HUES6 (cell line): ENCODE results near the gene CAPS.
"Not testable (repeated sequence)": the region's sequence is repeated elsewhere in the genome, so short reads cannot be mapped to it uniquely, and the experiment has no call there.

Experiments used
- H3K27ac ChIP-seq: 2 replicates; pipeline ENCODE4 v1.7.0; 2013; ENCODE audit warnings: low read depth, mild to moderate bottlenecking, low read length, inconsistent platforms
- H3K27me3 ChIP-seq: 2 replicates; pipeline ENCODE4 v1.6.1; 2013; ENCODE audit warnings: low read length; ENCODE audit not compliant: control insufficient read depth, insufficient read depth
- H3K36me3 ChIP-seq: 2 replicates; pipeline ENCODE4 v1.6.1; 2013; ENCODE audit warnings: low read length; ENCODE audit not compliant: control insufficient read depth, insufficient read depth
- H3K4me1 ChIP-seq: 2 replicates; pipeline ENCODE4 v1.6.1; 2013; ENCODE audit warnings: low read length; ENCODE audit not compliant: control insufficient read depth, insufficient read depth
- H3K4me3 ChIP-seq: 2 replicates; pipeline ENCODE4 v1.5.1; 2013; ENCODE audit warnings: low read depth, low read length
- H3K9ac ChIP-seq: one replicate; pipeline ENCODE4 v1.6.1; 2013; ENCODE audit warnings: mild to moderate bottlenecking, low read length
- H3K9me3 ChIP-seq: 2 replicates; pipeline ENCODE4 v1.6.1; 2013; ENCODE audit warnings: low read depth, low read length; ENCODE audit not compliant: control insufficient read depth, insufficient read depth

Gene CAPS

DNA sequence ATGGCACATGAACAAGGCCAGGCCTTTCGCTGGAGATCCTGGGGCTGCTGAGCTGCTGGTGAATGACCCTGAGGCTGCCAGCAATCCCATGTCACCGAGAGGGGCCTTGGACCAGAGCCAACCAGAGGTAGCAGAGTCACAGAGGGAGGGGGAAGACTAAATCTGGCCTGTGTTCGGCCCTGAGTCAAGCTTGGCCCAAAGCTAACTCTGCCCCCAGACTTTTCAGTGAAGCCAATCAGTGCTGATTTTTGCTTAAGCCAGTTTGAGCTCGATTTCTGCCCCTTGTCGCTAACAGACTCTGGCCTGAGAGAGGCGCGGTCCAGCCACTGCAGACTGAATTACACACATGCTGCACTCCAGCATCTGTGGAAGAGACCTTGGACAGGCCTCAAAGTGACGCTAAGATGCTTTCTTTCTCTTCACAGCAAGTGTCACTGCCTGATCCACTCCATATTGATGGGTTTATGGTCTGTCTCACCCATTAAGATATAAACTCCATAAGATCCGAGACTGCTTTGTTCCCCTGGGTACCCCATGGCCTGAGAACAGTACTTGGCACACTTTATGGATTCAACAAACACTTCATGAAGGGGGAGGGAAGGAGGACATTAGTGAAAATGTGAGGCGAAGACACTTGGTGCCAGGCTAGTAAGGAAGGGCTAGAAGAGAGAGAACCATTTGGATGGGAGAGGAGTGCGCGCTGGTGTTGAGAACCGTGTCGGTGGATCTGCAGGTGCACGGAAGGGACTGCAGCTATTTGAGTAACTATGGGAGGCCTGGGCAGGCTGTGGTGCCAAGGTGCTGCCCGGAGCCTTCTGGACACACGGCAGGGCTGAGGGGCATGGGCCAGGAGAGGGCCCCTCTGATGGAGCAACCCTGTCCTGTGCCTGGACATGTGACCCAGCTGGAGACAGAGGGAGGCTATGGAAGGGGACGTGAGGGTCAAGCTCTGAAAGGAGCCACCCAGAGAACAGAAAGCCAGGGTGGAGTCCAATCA is 46.2 kb downstream of the CAPS start:
- Histone ChIP-seq H3K4me1 (peaks cover 69% of the 10 kb centered on the region), H3K9ac (no peak overlapping the region), H3K4me3 (no peak overlapping the region), H3K27me3 (no peaks in the 10 kb centered on the region), H3K27ac (no peak overlapping the region), H3K36me3 (no peaks in the 10 kb centered on the region), H3K9me3 (no peaks in the 10 kb centered on the region)

DNA sequence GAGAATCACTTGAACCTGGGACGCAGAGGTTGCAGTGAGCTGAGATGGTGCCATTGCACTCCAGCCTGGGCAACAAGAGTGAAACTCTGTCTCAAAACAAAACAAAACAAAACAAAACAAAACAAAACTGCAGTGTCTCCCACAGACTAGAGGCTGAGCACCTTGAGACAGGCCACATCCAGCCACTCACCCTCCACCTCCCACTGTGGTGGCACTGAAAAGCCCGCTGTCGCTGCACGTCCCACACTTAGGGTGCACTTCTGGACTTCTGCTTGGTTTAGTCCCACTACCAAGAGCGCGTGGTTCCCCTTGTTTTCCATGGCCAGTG is 47.6 kb downstream of the CAPS start:
- H3K4me1 ChIP-seq = peaks cover 59% of the 10 kb centered on the region
- H3K9me3 ChIP-seq, H3K27ac ChIP-seq, H3K27me3 ChIP-seq, H3K36me3 ChIP-seq, H3K4me3 ChIP-seq, H3K9ac ChIP-seq: not testable (repeated sequence)

DNA sequence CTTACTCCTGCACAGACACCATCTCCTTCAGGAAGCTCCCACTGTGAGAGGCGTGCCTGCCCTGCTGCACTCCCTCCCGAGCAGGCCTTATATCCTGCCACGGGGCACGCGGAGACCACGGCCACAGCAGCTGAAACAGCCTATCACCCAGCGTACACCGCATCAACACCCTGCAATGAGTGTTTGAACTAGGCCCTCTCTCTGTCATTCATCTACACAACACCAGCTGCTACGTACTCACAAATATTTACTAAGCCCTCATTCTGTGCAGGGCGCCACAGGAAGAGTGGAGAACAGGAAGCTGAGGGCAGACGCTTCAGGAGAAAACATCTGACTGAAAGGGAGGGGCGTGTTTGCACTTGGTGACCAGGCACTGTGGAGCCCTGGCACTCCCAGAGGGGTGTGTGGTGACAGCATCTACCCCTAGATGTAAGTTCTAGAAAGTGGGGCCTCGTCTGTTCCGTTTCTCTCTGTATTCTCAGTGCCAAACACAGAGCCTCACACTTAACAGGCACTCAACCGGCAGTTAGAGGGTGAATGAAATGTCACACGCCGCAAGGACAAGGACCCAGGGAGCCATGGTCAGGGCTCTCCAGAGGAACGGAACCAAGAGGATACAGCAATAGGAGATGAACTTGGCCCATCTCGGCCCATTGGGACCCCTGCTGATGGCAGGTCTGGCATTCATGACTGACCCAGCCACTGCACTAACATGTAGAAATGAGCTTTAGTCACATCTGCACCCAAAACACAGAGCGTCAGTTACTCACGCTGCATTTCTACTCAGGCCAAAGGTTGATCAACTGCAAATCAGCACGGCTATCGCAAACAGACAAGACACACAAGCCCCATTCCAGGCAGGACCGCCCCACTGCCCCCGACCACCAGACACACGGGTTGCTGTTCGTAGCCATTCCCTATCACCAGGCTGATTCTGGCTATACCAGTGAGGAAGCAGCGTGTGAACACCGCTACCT is 48.2 kb downstream of the CAPS start:
- H3K27ac ChIP-seq = no peak overlapping the region
- H3K9ac ChIP-seq = no peak overlapping the region
- H3K9me3 ChIP-seq = no peaks in the 10 kb centered on the region
- peaks cover 52% of the 10 kb centered on the region for H3K4me1 ChIP-seq
- H3K4me3 ChIP-seq = no peak overlapping the region
- no peaks in the 10 kb centered on the region for H3K27me3 ChIP-seq
- H3K36me3 ChIP-seq = peaks cover 3% of the 10 kb centered on the region; the same call in 1 of the 2 replicates

GRCh38 chr19:5963259-5963658 is 49.2 kb downstream of the CAPS start:
- not testable (repeated sequence) for H3K9ac ChIP-seq, H3K36me3 ChIP-seq, H3K9me3 ChIP-seq, H3K27me3 ChIP-seq, H3K4me3 ChIP-seq, H3K27ac ChIP-seq
- H3K4me1 ChIP-seq = peaks cover 51% of the 10 kb centered on the region

DNA sequence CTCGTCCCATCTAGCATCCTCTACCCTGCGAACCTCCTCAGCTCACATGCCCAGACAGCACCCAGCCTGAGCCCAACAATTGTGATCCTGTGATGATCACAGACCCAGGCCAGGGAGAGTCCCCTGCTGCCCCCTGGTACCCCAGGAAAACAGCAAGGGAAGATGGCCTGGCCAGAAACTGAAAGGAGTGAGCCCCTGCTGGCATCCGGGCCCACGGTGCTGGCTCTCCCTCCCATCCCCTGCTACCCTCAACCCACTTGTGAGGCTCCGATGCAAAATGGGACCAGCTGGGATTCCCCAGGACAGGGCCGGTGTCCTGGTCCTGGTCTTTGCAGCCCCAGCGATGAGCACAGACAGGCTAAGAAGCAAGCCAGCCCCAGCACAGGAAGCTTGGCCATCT is 49.8 kb downstream of the CAPS start:
- Histone ChIP-seq H3K36me3 (peaks cover 3% of the 10 kb centered on the region; the same call in 1 of the 2 replicates), H3K9ac (no peak overlapping the region), H3K27ac (no peak overlapping the region), H3K27me3 (no peaks in the 10 kb centered on the region), H3K4me1 (peaks cover 51% of the 10 kb centered on the region), H3K4me3 (no peak overlapping the region), H3K9me3 (no peaks in the 10 kb centered on the region)

- Histone ChIP-seq H3K9me3 (no peaks in the 10 kb centered on the region), H3K4me1 (peaks cover 47% of the 10 kb centered on the region), H3K4me3 (no peak overlapping the region), H3K36me3 (peaks cover 6% of the 10 kb centered on the region; the same call in 1 of the 2 replicates), H3K27me3 (no peaks in the 10 kb centered on the region), H3K9ac (no peak overlapping the region), H3K27ac (no peak overlapping the region)
Observed at GRCh38 chr19:5964816-5965565, 50.9 kb downstream of the CAPS start.
